Retinal pigment epithelial cell (primary cell): ENCODE results near the gene FBXO2.

Experiments
- DNase-seq: peaks from one replicate; pipeline ENCODE4 v3.0.0-alpha.2; 2010; ENCODE audit warnings: low read depth
- H3K4me3 ChIP-seq: 2 replicates; pipeline ENCODE4 v1.5.1; 2011; ENCODE audit warnings: mild to moderate bottlenecking, low read length, control low read depth, moderate library complexity
- CTCF ChIP-seq: conservative IDR thresholded peaks from 2 replicates; pipeline ENCODE4 v1.5.1; 2011; ENCODE audit warnings: low read depth, low read length, control low read depth, inconsistent platforms

FBXO2 gene

GRCh38 chr1:11691302-11691914 lies 37.2 kb upstream of the FBXO2 start, which contains the start of gene DRAXIN:
DRAXIN (plus strand) TSS chr1:11691710; CDS start chr1:11706259, 14,549 bp downstream.
- H3K4me3 ChIP-seq, result no peak within 1 kb of the TSS
- no peak for DNase-seq
- no peak for TF ChIP-seq CTCF

- no peak for DNase-seq
- no peak overlapping the region for H3K4me3 ChIP-seq
- TF ChIP-seq CTCF, result no peak
These were observed 36.4 kb upstream of the FBXO2 start for GRCh38 chr1:11690397-11691301.

- no peak for TF ChIP-seq CTCF
- no peak for DNase-seq
- no peak overlapping the region for H3K4me3 ChIP-seq
These were observed 34.3 kb upstream of the FBXO2 start for GRCh38 chr1:11688506-11688905.

- DNase-seq, result no peak
- no peak for TF ChIP-seq CTCF
- no peak overlapping the region for H3K4me3 ChIP-seq
These were observed 31.1 kb upstream of the FBXO2 start for GRCh38 chr1:11685210-11685752.

GRCh38 chr1:11684070-11684469 lies 29.8 kb upstream of the FBXO2 start:
- no peak overlapping the region for H3K4me3 ChIP-seq
- DNase-seq, result no peak
- TF ChIP-seq CTCF, result no peak

GRCh38 chr1:11682799-11683198 lies 28.6 kb upstream of the FBXO2 start:
- H3K4me3 ChIP-seq, result no peak overlapping the region
- no peak for DNase-seq
- no peak for TF ChIP-seq CTCF
